Retinal pigment epithelial cell (primary cell): ENCODE results near the gene RETSAT.

Experiments used
- DNase-seq: peaks from one replicate; pipeline ENCODE4 v3.0.0-alpha.2; 2010; ENCODE audit warnings: low read depth
- H3K4me3 ChIP-seq: 2 replicates; pipeline ENCODE4 v1.5.1; 2011; ENCODE audit warnings: mild to moderate bottlenecking, low read length, control low read depth, moderate library complexity
- TF ChIP-seq, protein P1 (sequence below): conservative IDR thresholded peaks from 2 replicates; pipeline ENCODE4 v1.5.1; 2011; ENCODE audit warnings: low read depth, low read length, control low read depth, inconsistent platforms

RETSAT gene

GRCh38 chr2:85380048-85380447 lies 25.7 kb upstream of the RETSAT start:
- no peak overlapping the region for H3K4me3 ChIP-seq
- no peak for DNase-seq

DNA sequence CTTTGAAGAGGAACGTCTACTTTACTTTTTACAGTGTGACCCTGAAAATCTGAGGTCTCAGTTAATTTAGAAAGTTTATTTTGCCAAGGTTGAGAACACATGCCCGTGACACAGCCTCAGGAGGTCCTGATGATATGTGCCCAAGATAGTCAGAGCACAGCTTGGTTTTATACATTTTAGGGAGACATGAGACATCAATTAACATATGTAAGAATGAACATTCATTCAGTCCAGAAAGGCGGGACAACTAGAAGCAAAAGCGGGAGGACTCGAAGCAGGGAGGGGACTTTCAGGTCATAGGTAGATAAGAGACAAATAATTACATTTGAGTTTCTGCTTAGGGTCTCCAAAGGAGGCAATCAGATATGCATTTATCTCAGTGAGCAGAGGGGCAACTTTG lies 23.9 kb upstream of the RETSAT start:
- TF ChIP-seq, protein P1, sequence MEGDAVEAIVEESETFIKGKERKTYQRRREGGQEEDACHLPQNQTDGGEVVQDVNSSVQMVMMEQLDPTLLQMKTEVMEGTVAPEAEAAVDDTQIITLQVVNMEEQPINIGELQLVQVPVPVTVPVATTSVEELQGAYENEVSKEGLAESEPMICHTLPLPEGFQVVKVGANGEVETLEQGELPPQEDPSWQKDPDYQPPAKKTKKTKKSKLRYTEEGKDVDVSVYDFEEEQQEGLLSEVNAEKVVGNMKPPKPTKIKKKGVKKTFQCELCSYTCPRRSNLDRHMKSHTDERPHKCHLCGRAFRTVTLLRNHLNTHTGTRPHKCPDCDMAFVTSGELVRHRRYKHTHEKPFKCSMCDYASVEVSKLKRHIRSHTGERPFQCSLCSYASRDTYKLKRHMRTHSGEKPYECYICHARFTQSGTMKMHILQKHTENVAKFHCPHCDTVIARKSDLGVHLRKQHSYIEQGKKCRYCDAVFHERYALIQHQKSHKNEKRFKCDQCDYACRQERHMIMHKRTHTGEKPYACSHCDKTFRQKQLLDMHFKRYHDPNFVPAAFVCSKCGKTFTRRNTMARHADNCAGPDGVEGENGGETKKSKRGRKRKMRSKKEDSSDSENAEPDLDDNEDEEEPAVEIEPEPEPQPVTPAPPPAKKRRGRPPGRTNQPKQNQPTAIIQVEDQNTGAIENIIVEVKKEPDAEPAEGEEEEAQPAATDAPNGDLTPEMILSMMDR = no peak
- H3K4me3 ChIP-seq = no peak overlapping the region
- DNase-seq = no peak

More at GRCh38 chr2:85380048-85380447, 25.7 kb upstream of the RETSAT start:
- TF ChIP-seq, protein P1 = no peak

DNA sequence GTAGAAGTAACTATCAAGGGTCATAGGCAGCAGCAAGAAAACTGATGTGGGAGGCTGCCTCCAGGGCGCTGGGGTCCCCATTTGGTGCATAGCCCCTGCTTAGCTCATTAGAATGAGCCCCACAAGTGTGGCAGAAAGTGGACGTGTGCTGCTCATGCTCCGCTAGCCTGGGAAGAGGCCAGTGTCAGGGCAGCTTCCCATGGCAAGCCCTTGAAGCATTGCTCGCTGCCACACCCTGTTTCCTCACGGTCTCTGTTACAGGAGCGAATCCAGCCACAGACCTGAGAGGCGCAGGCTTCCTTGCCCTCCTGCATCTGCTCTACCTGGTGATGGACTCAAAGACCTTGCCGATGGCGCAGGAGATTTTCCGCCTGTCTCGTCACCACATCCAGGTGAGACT lies 22.8 kb upstream of the RETSAT start:
- TF ChIP-seq, protein P1 = no peak
- no peak for DNase-seq
- H3K4me3 ChIP-seq = no peak overlapping the region

DNA sequence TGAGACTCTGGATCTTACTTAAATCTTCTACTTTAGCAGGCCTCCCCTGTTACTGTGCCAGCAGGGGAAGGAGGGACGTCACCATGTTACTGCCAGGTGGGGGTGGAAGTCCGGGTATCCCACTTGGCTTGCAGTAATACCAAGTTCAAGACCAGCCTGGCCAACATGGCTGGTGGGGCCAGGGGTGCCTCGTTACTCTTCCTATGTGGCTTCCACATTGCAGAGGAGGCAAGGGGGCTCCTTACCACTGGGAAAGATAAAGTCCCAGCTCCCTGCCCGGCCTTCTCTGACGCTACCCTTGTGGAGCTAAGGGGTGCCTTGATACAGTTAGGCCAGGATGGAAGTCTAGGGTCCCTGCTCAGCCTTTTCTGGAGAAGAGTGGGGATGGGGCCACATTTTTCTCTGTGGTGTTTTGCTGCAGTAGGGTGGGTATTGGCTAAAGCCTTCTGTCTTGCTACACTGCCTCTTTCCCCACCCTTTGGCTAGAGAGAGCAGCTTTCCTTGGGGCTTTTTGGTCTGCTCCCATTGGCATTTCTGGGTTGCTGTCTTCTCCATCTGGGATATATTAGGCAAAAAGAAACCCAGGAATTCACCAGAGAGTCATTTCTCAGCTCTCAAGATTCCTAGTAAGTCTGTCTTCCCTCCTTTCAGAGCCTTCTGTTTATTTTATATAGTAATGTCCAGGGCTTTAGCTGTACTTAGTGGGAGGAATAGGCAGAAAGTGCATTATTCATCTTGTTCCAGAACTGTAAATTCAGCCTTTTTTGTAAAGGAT lies 22.1 kb upstream of the RETSAT start:
- TF ChIP-seq, protein P1 = no peak
- DNase-seq = no peak
- no peak overlapping the region for H3K4me3 ChIP-seq

DNA sequence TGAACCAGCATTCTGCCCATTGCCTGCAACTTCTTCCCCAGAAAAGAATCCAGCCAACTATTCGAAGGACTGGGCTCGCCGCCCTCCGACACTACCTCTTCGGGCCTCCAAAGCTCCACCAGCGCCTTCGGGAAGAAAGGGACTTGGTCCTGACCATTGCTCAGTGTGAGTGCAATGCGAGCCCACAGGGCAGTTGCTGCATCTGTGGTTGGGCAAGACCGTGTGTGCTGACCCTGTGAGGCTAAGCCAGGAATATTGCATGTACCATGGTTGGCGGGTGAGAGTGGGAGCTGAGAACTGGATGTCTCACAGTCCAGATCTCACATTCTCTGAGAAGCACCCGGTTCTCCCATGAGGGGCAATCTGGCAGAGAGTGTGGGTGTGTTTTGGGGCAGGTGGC lies 16.7 kb upstream of the RETSAT start:
- DNase-seq = no peak
- no peak overlapping the region for H3K4me3 ChIP-seq
- TF ChIP-seq, protein P1 = no peak

DNA sequence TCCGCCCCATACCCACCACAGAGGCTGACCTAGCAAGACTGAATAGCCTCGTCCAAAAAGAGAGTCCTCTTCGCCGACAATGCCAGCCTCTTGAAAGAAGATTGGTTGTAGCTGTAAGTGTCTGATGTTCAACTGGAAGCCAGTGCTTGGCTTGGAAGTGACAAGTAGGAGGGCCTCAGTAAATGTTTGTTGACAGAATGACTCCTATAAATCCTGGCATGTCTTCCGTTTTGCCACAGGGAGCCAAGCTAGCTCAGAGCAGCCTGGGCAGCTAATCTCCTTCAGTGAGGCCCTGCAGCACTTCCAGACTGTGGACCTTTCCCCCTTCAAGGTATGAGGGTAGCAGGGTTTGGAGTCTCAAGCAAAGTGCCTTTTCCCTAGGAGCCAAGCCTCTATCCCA lies 15.2 kb upstream of the RETSAT start:
- TF ChIP-seq, protein P1 = no peak
- no peak overlapping the region for H3K4me3 ChIP-seq
- no peak for DNase-seq

DNA sequence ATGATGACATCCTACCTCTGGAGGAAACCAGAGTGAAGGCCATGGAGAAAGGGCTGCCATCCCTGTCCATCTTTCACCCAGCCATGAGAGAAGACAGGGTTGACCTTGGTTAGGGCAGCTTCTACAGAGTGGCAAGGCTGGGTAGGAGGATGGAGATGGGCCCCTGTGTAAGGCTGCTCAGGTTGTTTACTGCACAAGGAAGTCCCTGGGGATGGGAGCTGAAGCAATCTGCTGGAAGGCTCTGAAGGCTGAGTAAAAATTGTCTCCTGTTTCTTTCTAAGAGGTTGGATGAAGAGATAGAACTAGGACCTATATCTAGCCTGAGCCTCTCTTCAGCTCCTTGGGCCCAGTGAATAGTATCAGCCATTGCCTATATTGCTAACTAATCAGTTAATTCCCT lies 14.6 kb upstream of the RETSAT start:
- TF ChIP-seq, protein P1 = no peak
- no peak for DNase-seq

More for the DNA sequence above, 14.6 kb upstream of the RETSAT start:
- H3K4me3 ChIP-seq = no peak overlapping the region
